VCaP (cell line): Measurements from ENCODE around the gene PRDM10.

Experiments
- H3K27ac ChIP-seq: fragments of 450-650 bp; 2 replicates; pipeline ENCODE4 v1.5.1; 2017
- TF ChIP-seq, protein P1 (sequence below): fragments of 450-650 bp; conservative IDR thresholded peaks from 2 replicates; pipeline ENCODE4 v1.5.1; 2017; ENCODE audit warnings: mild to moderate bottlenecking, moderate library complexity

PRDM10 gene

DNA sequence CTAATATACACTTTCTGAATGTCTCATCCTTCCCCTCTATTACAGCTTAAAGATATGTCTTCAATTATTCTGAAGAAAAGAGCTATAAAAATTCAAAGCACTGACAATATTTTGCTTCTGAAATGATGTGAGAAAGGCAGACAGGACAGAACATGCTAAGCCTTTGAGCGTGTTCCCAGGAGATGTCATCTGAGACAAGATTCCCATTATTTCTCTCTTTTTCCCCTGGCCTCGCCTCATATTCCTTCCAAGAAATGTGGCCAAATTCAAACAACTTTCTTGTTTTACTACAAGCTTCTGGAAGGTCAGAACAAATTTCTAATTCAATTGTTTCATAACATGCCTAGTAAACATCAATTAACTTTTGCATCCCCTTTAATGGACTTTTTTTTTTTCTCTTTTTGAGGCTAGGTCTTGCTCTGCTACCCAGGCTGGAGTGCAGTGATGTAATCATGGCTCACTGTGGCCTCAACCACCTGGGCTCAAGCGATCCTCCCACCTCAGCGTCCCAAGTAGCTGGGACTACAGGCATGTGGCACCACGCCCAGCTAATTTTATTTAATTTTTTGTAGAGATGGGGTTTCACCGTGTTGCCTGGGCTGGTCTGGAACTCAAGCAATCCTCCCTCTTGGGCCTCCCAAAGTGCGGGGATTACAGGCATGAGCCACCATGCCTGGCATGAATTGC, 70.1 kb downstream of the PRDM10 start:
- TF ChIP-seq, protein P1, sequence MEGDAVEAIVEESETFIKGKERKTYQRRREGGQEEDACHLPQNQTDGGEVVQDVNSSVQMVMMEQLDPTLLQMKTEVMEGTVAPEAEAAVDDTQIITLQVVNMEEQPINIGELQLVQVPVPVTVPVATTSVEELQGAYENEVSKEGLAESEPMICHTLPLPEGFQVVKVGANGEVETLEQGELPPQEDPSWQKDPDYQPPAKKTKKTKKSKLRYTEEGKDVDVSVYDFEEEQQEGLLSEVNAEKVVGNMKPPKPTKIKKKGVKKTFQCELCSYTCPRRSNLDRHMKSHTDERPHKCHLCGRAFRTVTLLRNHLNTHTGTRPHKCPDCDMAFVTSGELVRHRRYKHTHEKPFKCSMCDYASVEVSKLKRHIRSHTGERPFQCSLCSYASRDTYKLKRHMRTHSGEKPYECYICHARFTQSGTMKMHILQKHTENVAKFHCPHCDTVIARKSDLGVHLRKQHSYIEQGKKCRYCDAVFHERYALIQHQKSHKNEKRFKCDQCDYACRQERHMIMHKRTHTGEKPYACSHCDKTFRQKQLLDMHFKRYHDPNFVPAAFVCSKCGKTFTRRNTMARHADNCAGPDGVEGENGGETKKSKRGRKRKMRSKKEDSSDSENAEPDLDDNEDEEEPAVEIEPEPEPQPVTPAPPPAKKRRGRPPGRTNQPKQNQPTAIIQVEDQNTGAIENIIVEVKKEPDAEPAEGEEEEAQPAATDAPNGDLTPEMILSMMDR, result no peak
- no peak overlapping the region for H3K27ac ChIP-seq

DNA sequence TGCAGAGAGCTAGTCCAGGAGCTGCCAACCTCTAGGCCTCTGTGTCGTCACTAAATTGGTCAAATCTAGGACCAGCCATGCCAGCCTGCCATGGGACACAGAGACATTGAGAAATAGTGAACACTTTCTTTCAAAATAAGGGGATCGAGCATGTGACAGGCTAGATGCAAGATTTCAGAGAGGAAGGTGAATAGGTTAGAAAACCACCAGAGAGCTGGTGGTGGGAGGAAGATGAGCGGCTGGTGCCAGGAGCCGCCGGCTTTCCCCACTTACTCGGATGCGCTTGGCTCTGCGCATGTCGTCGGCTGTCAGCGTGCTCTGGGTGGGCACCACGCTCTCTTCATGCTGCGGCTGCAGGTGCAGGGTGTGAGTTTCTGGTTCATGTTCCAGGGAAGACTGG, 71.9 kb downstream of the PRDM10 start:
- no peak overlapping the region for H3K27ac ChIP-seq
- TF ChIP-seq, protein P1, result no peak

DNA sequence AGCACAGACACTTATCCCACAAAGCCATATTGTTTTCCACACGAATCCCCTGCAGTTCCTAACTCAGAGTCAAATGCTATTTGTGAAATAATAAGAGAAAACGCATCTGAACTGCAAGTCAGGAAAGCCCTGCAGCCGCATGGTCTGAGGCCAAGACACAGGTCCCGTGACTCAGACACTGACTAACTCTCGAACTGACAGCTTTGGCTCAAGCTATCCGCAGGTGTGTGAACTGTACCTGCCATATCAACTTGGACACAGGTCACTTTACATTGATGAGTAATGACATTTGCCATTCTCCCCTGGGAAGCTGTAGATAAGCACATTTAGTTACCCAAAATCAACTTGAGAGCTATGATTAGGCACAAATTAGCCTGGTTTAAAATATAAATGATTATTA, 72.3 kb downstream of the PRDM10 start:
- TF ChIP-seq, protein P1, result no peak
- no peak overlapping the region for H3K27ac ChIP-seq

DNA sequence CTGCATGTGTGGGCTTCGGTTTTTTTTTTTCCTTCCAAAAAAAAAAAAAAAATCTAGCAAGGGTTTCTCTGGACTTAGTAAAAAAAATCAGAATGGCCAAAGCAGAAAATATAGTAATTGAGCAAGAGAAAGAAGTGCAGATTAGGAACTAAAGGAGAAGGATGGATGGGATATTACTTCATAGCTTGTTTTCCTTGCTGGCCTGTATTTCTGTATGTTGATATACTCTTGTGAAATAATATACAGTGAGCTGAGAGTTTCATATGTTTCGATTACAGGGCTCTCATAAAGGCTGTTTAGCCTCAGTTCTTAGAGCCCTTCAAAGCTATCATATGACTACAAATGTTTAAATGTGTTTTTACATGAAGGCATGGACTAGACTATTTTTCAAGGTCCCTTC, 72.9 kb downstream of the PRDM10 start:
- TF ChIP-seq, protein P1, result no peak
- no peak overlapping the region for H3K27ac ChIP-seq

DNA sequence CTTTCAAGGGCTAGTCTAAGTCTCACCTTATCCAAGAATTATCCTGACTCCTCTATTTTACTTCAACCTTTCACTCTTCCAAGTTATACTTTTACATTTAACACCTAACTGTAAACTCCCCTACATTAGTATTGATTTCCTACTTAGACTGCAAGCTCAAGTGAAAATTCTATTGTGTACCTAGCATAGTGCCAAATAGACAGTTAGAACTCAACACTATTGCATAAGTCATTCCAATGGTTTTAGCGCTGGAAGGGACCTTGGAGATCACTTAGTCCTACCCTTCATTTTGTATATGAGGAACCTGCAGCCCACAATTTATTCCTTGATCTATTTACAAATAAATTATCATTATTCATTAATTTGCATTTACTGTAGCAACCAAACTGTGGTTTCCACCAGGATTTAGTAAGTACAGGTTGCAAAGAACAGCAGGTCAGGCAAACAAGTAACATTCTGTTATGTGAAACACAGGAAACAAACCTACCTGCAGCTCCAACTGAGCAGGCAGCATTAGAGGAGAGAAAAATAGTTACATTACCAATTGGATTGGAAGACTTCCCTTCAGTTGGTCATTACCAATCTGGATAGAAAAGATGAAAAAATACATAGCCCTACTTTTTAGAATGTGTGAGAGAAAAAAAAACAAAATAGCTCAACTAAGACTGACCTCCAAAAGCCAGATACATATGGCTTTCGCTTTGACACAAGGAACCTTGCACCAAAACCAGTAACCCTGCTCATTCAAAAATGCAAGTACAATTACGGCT, 73.5 kb downstream of the PRDM10 start:
- TF ChIP-seq, protein P1, result no peak
- no peak overlapping the region for H3K27ac ChIP-seq

DNA sequence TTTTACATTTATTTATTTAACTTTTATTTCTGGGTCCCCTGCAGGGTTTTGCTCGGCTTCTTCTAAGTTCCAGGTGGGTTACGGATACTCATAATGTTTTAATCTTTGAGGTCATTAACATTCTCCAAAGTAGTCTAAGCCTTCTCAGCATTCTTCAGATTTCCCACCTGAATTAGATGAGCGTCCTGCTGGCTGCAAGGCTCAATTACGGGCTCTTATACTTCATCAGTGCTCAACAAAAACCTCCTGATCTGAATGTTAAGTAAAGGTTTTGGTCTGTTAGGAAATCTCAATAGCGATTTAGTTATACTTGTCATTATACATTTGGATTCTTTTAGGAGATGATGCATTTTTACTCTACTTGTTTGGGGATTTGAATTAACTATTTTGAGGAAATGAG, 80.0 kb downstream of the PRDM10 start:
- TF ChIP-seq, protein P1, result no peak

DNA sequence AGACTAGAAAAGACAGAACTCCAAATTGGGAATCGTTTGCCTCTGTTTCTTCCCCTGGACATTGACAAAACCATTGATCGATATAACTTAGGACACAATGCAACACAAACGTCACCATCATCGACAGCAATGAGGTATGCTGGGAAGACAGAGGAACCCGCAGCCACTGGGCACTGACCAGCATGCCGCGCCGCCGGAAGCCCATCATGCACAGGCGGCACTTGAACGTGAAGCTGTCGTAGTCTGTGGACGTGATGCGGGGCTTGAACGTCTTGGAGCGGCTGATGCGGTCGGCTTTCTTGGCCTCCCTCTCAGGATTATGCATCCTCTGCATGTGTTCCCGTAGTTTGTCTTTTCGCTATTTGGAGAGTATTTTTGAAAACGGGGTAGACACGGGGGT, 84.3 kb downstream of the PRDM10 start:
- TF ChIP-seq, protein P1, result no peak
- no peak overlapping the region for H3K27ac ChIP-seq

More for the DNA sequence above, 80.0 kb downstream of the PRDM10 start:
- H3K27ac ChIP-seq, result no peak overlapping the region
